Activated CD8-positive, alpha-beta memory T cell treated with anti-CD3 and anti-CD28 coated beads, Interleukin-2, amount 10 ng/mL, durations not matched to agents 7 days and 5 days (primary cell): Measurements from ENCODE around the gene OR5B2. TPM values are rescaled to one million over a fixed set of nuclear protein-coding genes. Genes with fewer than 3 reads are reported as not detected.

ENCODE experiments used
- ATAC-seq: fragments of 150-1000 bp; cut with Tn5 transposase; one replicate; pipeline ENCODE4 v1.10.0; 2021; ENCODE audit warnings: moderate library complexity
- CTCF ChIA-PET: fragments of 350-600 bp; sonication (Branson Sonifier 250); formaldehyde crosslinking; loops from one replicate; lab custom pipeline; 2021; ENCODE audit warnings: antibody characterized with exemption; lab: Charles Lee
- DNase-seq: peaks from one replicate; pipeline ENCODE4 v3.0.0-alpha.2; 2020
- H3K27ac Mint-ChIP-seq: one replicate; pipeline ENCODE4 v1.8.0; 2021; ENCODE audit warnings: mild to moderate bottlenecking, mixed read lengths
- H3K27me3 Mint-ChIP-seq: one replicate; pipeline ENCODE4 v1.8.0; 2021; ENCODE audit warnings: mixed read lengths
- H3K36me3 Mint-ChIP-seq: one replicate; pipeline ENCODE4 v1.8.0; 2021; ENCODE audit warnings: mild to moderate bottlenecking, mixed read lengths
- H3K4me1 Mint-ChIP-seq: one replicate; pipeline ENCODE4 v1.8.0; 2021; ENCODE audit warnings: mixed read lengths
- H3K4me3 Mint-ChIP-seq: one replicate; pipeline ENCODE4 v1.8.0; 2021; ENCODE audit warnings: mild to moderate bottlenecking, moderate library complexity, mixed read lengths
- H3K9me3 Mint-ChIP-seq: one replicate; pipeline ENCODE4 v1.8.0; 2022; ENCODE audit warnings: low read depth, mixed read lengths
- total RNA-seq, 2 experiments: library from RNA; stranded (reverse); gene quantifications; one replicate each; pipeline ENCODE4 v1.2.3, GENCODE V29; 2021

OR5B2 gene
- total RNA-seq, 2 experiments from 2014 or later, result not detected

DNA sequence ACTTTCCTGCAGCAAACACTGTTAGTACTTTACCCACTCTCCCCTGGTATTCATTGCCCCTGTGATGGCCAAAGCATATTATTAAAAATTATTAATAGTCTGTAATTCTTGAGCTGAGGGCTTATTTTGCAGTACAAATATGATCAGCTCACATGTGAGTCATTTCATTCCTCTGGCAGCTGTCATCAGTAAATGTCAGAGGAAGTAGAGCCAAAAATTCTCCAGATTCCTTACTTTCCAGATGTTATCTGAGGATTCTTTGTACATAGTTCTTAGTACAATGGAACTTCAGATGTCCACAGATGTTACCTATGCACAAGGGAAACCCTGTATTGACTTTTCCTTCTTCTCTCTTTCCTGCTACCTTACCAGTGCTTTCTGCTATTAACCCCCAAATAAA lies 33.7 kb downstream of the OR5B2 start:
- DNase-seq (no peak), ATAC-seq (no peak)
- Mint-ChIP-seq H3K4me3 (no peak overlapping the region), H3K27me3 (no peaks in the 10 kb centered on the region), H3K4me1 (no peaks in the 10 kb centered on the region), H3K36me3 (no peaks in the 10 kb centered on the region), H3K27ac (no peak overlapping the region), H3K9me3 (peaks cover 10% of the 10 kb centered on the region)
- CTCF ChIA-PET, result no interaction called here

- ATAC-seq (no peak), DNase-seq (no peak)
- H3K4me1 Mint-ChIP-seq, result no peaks in the 10 kb centered on the region
- CTCF ChIA-PET, result no interaction called here
- H3K4me3 Mint-ChIP-seq, result no peak overlapping the region
- H3K9me3 Mint-ChIP-seq, result peaks cover 10% of the 10 kb centered on the region
- H3K27ac Mint-ChIP-seq, result no peak overlapping the region
- H3K27me3 Mint-ChIP-seq, result no peaks in the 10 kb centered on the region
- H3K36me3 Mint-ChIP-seq, result no peaks in the 10 kb centered on the region
These were observed 35.2 kb downstream of the OR5B2 start for GRCh38 chr11:58392746-58393145.

GRCh38 chr11:58391879-58392278 lies 36.0 kb downstream of the OR5B2 start:
- H3K9me3 Mint-ChIP-seq, result peaks cover 10% of the 10 kb centered on the region
- H3K36me3 Mint-ChIP-seq, result no peaks in the 10 kb centered on the region
- no peaks in the 10 kb centered on the region for H3K27me3 Mint-ChIP-seq
- DNase-seq, result no peak
- no peak overlapping the region for H3K4me3 Mint-ChIP-seq
- no peak overlapping the region for H3K27ac Mint-ChIP-seq
- no peak for ATAC-seq
- H3K4me1 Mint-ChIP-seq, result no peaks in the 10 kb centered on the region
- CTCF ChIA-PET, result no interaction called here

DNA sequence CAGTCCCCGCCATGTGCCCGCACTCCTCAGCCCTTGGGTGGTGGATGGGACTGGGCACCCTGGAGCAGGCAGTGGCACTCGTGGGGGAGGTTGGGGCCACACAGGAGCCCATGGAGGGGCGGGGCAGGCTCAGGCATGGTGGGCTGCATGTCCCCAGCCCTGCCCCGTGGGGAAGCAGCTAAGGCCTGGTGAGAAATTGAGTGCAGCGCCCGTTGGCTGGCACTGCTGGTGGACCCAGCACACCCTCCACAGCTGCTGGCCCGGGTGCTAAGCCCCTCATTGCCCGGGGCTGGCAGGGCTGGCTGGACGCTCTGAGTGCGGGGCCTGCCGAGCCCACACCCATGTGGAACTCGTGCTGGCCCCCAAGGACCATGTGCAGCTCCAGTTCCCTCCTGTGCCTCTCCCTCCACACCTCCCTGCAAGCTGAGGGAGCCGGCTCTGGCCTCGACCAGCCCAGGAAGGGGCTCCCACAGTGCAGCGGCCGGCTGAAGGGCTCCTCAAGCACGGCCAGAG lies 37.3 kb downstream of the OR5B2 start:
- H3K27me3 Mint-ChIP-seq, result no peaks in the 10 kb centered on the region
- CTCF ChIA-PET, result no interaction called here
- H3K9me3 Mint-ChIP-seq, result peaks cover 10% of the 10 kb centered on the region
- ATAC-seq (no peak), DNase-seq (no peak)
- H3K36me3 Mint-ChIP-seq, result no peaks in the 10 kb centered on the region
- no peak overlapping the region for H3K4me3 Mint-ChIP-seq
- H3K27ac Mint-ChIP-seq, result no peak overlapping the region
- H3K4me1 Mint-ChIP-seq, result no peaks in the 10 kb centered on the region

Other genes starting within 250 kb of the OR5B2 start
- not detected for gene OR9Q2, start 239.1 kb downstream of the OR5B2 start, total RNA-seq
- not detected for gene OR1S2, start 224.0 kb downstream of the OR5B2 start, total RNA-seq
- gene OR1S1, start 215.4 kb downstream of the OR5B2 start, total RNA-seq, result not detected
- not detected for gene OR10Q1, start 199.2 kb downstream of the OR5B2 start, total RNA-seq
- gene OR10W1, start 159.9 kb downstream of the OR5B2 start, total RNA-seq, result not detected
- gene OR5B17, start 69.1 kb downstream of the OR5B2 start, total RNA-seq, result not detected
- not detected for gene OR5B3, start 21.2 kb downstream of the OR5B2 start, total RNA-seq
- not detected for gene OR5B12, start 14.1 kb upstream of the OR5B2 start, total RNA-seq
- under 1 TPM; 0.44 to 0.96 TPM for gene OR5B21, start 80.0 kb upstream of the OR5B2 start, total RNA-seq
- gene LPXN, start 147.7 kb upstream of the OR5B2 start, total RNA-seq, result 100 to 1,000 TPM; 141 to 225 TPM
- gene ZFP91, start 150.9 kb upstream of the OR5B2 start, total RNA-seq, result 10 to 100 TPM; 54.8 to 69.7 TPM
- 1 to 10 TPM; 3.4 to 3.5 TPM for gene CNTF, start 194.5 kb upstream of the OR5B2 start, total RNA-seq